Measurements from ENCODE around the gene USP37. TPM values are rescaled to one million over a fixed set of nuclear protein-coding genes. Genes with fewer than 3 reads are reported as not detected.

Gene USP37
- total RNA-seq, 1 experiment from 2014 or later: 11.5 TPM

Other genes starting within 250 kb of the USP37 start
- gene CATIP, start 211.5 kb downstream of the USP37 start, total RNA-seq (2014; rRNA removed; shearing (Covaris generic); ENCODE audit: low replicate concordance): 0.57 and 3.2 TPM in 2 replicates
- gene SLC11A1, start 186.1 kb downstream of the USP37 start, total RNA-seq (2014; rRNA removed; shearing (Covaris generic); ENCODE audit: low replicate concordance): 1.4 and 3.0 TPM in 2 replicates
- gene CTDSP1, start 168.5 kb downstream of the USP37 start, total RNA-seq (2014; rRNA removed; shearing (Covaris generic); ENCODE audit: low replicate concordance): 53.8 and 73.6 TPM in 2 replicates
- not detected in 2 replicates for gene VIL1, start 149.2 kb downstream of the USP37 start, total RNA-seq (2014; rRNA removed; shearing (Covaris generic); ENCODE audit: low replicate concordance)
- gene CNOT9, start 488 bp upstream of the USP37 start, total RNA-seq (2014; rRNA removed; shearing (Covaris generic); ENCODE audit: low replicate concordance): 46.7 and 69.8 TPM in 2 replicates
- gene PLCD4, start 39.5 kb upstream of the USP37 start, total RNA-seq (2014; rRNA removed; shearing (Covaris generic); ENCODE audit: low replicate concordance): 4.3 and 11.9 TPM in 2 replicates
- 1.4 and 5.4 TPM in 2 replicates for gene ZNF142, start 91.3 kb upstream of the USP37 start, total RNA-seq (2014; rRNA removed; shearing (Covaris generic); ENCODE audit: low replicate concordance)
- 7.1 and 17.4 TPM in 2 replicates for gene BCS1L, start 91.3 kb upstream of the USP37 start, total RNA-seq (2014; rRNA removed; shearing (Covaris generic); ENCODE audit: low replicate concordance)
- 22.7 and 28.5 TPM in 2 replicates for gene RNF25, start 103.7 kb upstream of the USP37 start, total RNA-seq (2014; rRNA removed; shearing (Covaris generic); ENCODE audit: low replicate concordance)
- gene STK36, start 103.7 kb upstream of the USP37 start, total RNA-seq (2014; rRNA removed; shearing (Covaris generic); ENCODE audit: low replicate concordance): 7.3 and 9.4 TPM in 2 replicates
- 1.9 and 8.0 TPM in 2 replicates for gene TTLL4, start 142.5 kb upstream of the USP37 start, total RNA-seq (2014; rRNA removed; shearing (Covaris generic); ENCODE audit: low replicate concordance)
- not detected in 2 replicates for gene CYP27A1, start 213.8 kb upstream of the USP37 start, total RNA-seq (2014; rRNA removed; shearing (Covaris generic); ENCODE audit: low replicate concordance)